AG09319 (cell line): Measurements from ENCODE around the gene MTFR1L.

ENCODE experiments used
- DNase-seq: peaks from one replicate; pipeline ENCODE4 v3.0.0-alpha.2; 2010; ENCODE audit warnings: low read depth; ENCODE audit errors: extremely low read depth
- CTCF ChIP-seq: IDR thresholded peaks from 2 replicates; pipeline ENCODE4 v1.5.1; 2011; ENCODE audit warnings: low read depth, mild to moderate bottlenecking, inconsistent platforms, low read length, moderate library complexity

The MTFR1L gene

GRCh38 chr1:25804244-25804963, 15.3 kb upstream of the MTFR1L start:
- TF ChIP-seq CTCF: no peak
- DNase-seq: no peak

- no peak; the same call in 1 of the 2 replicates for TF ChIP-seq CTCF
Measured at GRCh38 chr1:25804964-25805862, 14.5 kb upstream of the MTFR1L start.

GRCh38 chr1:25805863-25806225, 13.9 kb upstream of the MTFR1L start:
- DNase-seq: no peak
- TF ChIP-seq CTCF: no peak

More at GRCh38 chr1:25804964-25805862, 14.5 kb upstream of the MTFR1L start:
- no peak for DNase-seq

- TF ChIP-seq CTCF: no peak
- DNase-seq: no peak
Measured at GRCh38 chr1:25806418-25806817, 13.3 kb upstream of the MTFR1L start.

GRCh38 chr1:25807480-25808390, 12.0 kb upstream of the MTFR1L start:
- TF ChIP-seq CTCF: no peak
- DNase-seq: no peak

GRCh38 chr1:25808481-25809244, 11.1 kb upstream of the MTFR1L start:
- DNase-seq: no peak
- no peak for TF ChIP-seq CTCF
